Sigmoid colon (tissue), 4 donors: ENCODE measurements around the gene ZNF326.

Source experiments
- POLR2A ChIP-seq, 2 donors: fragments of 450-650 bp; IDR thresholded peaks; one replicate each; pipeline ENCODE4 v1.6.1; 2016; ENCODE audit warnings: antibody characterized with exemption in 2 of 2, mild to moderate bottlenecking in 2 of 2, moderate library complexity in 2 of 2
- POLR2AphosphoS5 ChIP-seq, 4 donors: sonication (generic); formaldehyde crosslinking; IDR thresholded peaks; one replicate each; pipeline ENCODE4 v1.6.1; 2017; ENCODE audit warnings: antibody characterized with exemption in 4 of 4
- TF ChIP-seq, protein P1 (sequence below), 4 experiments: fragments of 450-650 bp in 3 of 4; fragments of 200-600 bp in 1 of 4; IDR thresholded peaks; one replicate each; pipeline ENCODE4 v1.5.1; 2016 to 2019; ENCODE audit warnings: antibody characterized with exemption in 4 of 4, mild to moderate bottlenecking in 3 of 4, moderate library complexity in 2 of 4

DNA sequence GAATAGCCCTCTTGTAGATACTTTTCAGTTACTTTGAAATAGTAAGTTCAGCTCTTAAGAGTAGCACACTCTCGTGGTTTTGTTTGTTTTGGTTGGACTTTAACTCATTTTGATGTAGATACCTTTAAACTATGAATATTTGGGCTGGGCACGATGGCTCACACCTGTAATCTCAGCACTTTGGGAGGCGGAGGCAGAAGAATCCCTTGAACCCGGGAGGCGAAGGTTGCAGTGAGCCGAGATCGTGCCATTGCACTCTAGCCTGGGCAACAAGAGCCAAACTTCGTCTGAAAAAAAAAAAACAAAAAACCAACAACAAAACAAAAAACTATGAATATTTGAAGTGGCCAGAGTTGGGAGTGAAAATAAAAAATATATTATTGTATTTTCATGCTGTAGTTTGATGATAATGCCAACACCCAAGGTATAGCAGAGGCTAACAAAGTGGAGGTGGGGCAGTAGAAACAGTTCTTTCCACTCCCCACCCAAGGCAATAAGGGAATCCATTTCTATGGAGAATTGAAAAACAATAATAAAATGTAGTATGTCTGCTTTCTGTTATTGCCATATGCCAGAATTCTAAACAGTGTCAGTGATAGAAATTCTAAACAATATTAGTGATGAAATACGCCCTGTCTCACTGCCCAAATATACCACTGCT is 1.7 kb downstream of the ZNF326 start:
- TF ChIP-seq POLR2A (IDR thresholded peaks at IDR 0.05): no peak
- TF ChIP-seq, protein P1, sequence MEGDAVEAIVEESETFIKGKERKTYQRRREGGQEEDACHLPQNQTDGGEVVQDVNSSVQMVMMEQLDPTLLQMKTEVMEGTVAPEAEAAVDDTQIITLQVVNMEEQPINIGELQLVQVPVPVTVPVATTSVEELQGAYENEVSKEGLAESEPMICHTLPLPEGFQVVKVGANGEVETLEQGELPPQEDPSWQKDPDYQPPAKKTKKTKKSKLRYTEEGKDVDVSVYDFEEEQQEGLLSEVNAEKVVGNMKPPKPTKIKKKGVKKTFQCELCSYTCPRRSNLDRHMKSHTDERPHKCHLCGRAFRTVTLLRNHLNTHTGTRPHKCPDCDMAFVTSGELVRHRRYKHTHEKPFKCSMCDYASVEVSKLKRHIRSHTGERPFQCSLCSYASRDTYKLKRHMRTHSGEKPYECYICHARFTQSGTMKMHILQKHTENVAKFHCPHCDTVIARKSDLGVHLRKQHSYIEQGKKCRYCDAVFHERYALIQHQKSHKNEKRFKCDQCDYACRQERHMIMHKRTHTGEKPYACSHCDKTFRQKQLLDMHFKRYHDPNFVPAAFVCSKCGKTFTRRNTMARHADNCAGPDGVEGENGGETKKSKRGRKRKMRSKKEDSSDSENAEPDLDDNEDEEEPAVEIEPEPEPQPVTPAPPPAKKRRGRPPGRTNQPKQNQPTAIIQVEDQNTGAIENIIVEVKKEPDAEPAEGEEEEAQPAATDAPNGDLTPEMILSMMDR (IDR thresholded peaks at IDR 0.05): no peak
- no peak for TF ChIP-seq POLR2AphosphoS5 (IDR thresholded peaks at IDR 0.05)
